ACC112 (cell line): ENCODE measurements around the gene IL18BP.
A peak's percentile ranks its signal among the peaks of the same experiment; 100 is the strongest.

Experiments
- H2AFZ ChIP-seq: fragments of 200-600 bp; sonication (generic); one replicate; pipeline ENCODE4 v1.6.0; 2017; ENCODE audit warnings: antibody characterized with exemption, low read length; ENCODE audit not compliant: unreplicated experiment
- H3K27ac ChIP-seq: fragments of 200-600 bp; sonication (generic); 2 replicates; pipeline ENCODE4 v1.5.1; 2014; ENCODE audit warnings: low read depth, mild to moderate bottlenecking, antibody characterized with exemption, low read length, moderate library complexity
- H3K27me3 ChIP-seq: fragments of 200-600 bp; sonication (generic); 2 replicates; pipeline ENCODE4 v1.6.1; 2014; ENCODE audit warnings: mild to moderate bottlenecking, antibody characterized with exemption, low read length, moderate library complexity, mixed read lengths; ENCODE audit not compliant: insufficient read depth
- H3K36me3 ChIP-seq: fragments of 200-600 bp; sonication (generic); 2 replicates; pipeline ENCODE4 v1.6.1; 2016; ENCODE audit warnings: mild to moderate bottlenecking, antibody characterized with exemption, low read length, moderate library complexity, mixed read lengths; ENCODE audit not compliant: insufficient read depth
- H3K4me1 ChIP-seq: fragments of 200-600 bp; sonication (generic); one replicate; pipeline ENCODE4 v1.6.1; 2016; ENCODE audit warnings: low read length, mixed read lengths; ENCODE audit not compliant: insufficient read depth, unreplicated experiment, control insufficient read depth
- H3K4me3 ChIP-seq: fragments of 200-600 bp; sonication (generic); 2 replicates; pipeline ENCODE4 v1.5.1; 2014; ENCODE audit warnings: mild to moderate bottlenecking, low read depth, low read length
- H3K79me2 ChIP-seq: fragments of 200-600 bp; sonication (generic); one replicate; pipeline ENCODE4 v1.6.0; 2016; ENCODE audit warnings: low read length; ENCODE audit not compliant: control insufficient read depth, unreplicated experiment, insufficient read depth

The IL18BP gene

DNA sequence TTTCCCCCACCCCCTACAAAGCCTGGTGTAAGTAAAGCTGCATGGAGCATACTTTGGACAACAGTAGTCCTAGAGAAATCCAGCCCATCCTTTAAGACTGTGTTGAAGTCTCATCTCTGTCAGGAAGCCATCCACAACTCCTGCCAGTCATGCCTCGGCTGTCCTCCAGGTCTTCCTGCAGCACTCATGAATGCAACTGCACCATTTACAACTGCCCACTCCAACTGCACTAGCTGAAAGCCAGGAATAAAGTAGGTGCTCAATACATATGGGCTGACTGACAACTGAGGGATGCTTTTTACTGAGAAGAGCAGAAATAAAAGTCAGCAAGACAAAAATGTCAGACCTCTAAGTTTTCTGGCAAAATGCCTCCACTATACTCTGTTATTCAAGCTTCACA is 27.4 kb downstream of the IL18BP start:
- Histone ChIP-seq H3K27ac (no peak overlapping the region), H3K79me2 (peaks cover 5% of the 10 kb centered on the region), H3K36me3 (peaks cover 36% of the 10 kb centered on the region), H3K4me1 (peaks cover 12% of the 10 kb centered on the region), H3K27me3 (no peaks in the 10 kb centered on the region), H3K4me3 (no peak overlapping the region), H2AFZ (no peak overlapping the region)

DNA sequence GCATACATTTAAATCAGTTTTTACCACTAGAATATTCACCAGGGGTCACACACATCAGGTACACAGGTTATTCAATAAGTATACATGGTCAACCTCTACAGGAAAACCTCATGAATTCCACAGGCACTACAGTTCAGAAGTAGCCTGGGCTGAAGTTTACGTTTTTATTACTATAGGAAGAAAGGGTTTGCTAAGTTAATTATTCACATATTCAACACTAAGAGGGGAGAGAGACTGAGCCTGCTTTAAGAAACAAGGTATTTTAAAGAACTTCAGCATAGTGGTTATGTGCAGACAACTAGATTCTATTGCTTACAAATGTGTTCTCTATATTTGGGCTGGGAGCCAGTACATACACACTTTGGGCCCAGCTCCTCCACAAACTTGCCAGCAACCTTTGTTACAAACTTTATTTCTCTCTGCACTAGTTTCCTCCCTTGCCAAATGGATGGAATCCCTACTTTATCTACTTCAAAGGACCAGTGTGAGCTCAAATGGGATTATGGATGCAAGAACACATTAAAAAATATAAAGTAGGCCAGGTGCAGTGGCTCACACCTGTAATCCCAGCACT is 31.9 kb downstream of the IL18BP start:
- no peak overlapping the region for H2AFZ ChIP-seq
- H3K36me3 ChIP-seq, result peaks cover 11% of the 10 kb centered on the region
- no peak overlapping the region for H3K4me3 ChIP-seq
- H3K27ac ChIP-seq, result no peak overlapping the region
- H3K79me2 ChIP-seq, result peaks cover 2% of the 10 kb centered on the region
- H3K27me3 ChIP-seq, result no peaks in the 10 kb centered on the region
- H3K4me1 ChIP-seq, result peaks cover 8% of the 10 kb centered on the region

DNA sequence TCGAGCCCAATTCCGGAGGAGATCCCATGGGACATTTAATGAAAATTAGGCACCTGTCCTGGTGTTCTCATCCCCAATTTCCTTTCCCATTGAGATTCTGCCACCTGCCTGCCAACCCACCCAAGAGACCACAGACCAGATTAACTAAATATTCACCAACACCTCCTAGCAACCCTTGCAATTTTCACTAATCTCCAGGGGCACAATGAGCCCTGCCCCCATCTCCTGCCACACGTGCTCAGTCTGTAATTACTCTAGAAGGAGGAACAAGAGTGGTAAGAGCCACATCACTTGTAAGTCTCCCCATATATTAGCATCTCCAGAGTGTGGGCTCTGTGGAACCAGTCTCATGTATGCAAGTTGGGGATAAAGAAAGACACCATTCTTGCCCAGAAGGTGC is 38.0 kb downstream of the IL18BP start:
- Histone ChIP-seq H3K27ac (no peak overlapping the region), H3K27me3 (no peaks in the 10 kb centered on the region), H3K4me1 (peaks cover 30% of the 10 kb centered on the region), H3K79me2 (peaks cover 56% of the 10 kb centered on the region), H2AFZ (no peak overlapping the region), H3K4me3 (no peak overlapping the region), H3K36me3 (peaks cover 11% of the 10 kb centered on the region; the same call in 1 of the 2 replicates)

DNA sequence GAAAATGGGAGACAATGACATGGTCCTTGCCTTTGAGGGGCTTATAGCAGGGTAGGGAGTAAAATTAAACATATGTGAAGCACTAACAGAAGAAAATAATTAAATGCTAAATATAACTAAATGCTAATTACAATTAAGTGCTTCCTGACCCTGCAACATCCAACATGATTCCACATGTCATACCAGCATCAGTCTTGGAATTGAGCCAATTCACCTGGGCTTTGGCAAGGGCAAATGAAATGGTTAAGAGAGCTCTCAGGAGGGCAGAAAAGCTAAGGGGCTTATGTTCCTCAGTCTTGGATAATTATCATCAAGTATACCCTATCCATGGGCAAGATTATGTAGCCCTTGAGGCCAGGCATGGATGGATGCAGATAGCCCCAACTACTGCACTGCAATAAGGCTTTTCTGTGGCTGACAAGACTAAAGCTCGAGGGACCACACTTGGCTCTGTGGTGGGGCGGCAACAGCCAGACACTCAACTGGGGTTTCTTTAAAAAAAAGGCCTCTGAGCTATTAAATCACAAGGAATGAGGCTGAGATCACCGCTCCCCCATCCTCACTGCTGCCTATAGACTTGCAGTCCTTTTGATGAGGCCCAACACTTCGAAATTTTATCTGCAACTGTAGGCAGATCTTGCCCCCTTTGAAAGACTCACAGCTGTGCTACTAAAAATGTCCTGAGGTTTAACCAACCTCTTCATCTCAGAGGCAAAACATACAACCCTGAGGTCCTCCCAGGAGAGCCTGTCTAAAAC is 39.0 kb downstream of the IL18BP start:
- no peaks in the 10 kb centered on the region for H3K27me3 ChIP-seq
- peaks cover 40% of the 10 kb centered on the region for H3K4me1 ChIP-seq
- H3K4me3 ChIP-seq, result peak overlapping the region; percentile 79
- no peak overlapping the region for H2AFZ ChIP-seq
- peaks cover 61% of the 10 kb centered on the region for H3K79me2 ChIP-seq
- H3K36me3 ChIP-seq, result peaks cover 6% of the 10 kb centered on the region; the same call in 1 of the 2 replicates
- H3K27ac ChIP-seq, result peak overlapping the region; percentile 88

DNA sequence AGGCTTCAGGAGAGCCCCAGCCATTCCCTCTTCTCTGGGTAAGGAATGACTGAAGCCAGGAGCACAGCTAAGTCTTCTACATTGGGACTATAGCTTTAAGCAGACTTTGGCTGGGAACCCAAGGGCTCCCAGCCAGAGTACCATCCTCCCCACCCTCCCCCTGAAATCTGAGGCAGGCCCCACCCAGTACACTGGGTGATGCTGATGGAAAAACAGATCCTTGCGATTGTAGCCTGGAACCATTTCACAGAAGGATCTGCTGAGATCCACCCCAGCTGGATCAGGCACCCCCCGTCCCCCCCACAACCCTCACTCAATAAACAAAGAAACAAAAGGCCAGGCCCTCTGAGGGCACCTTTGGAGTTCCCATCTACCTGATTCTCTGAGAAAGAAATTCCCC is 39.8 kb downstream of the IL18BP start:
- Histone ChIP-seq H3K27me3 (no peaks in the 10 kb centered on the region), H3K79me2 (peaks cover 64% of the 10 kb centered on the region), H3K27ac (peak overlapping the region; percentile 88), H3K4me3 (peak overlapping the region; percentile 79), H2AFZ (no peak overlapping the region), H3K4me1 (peaks cover 41% of the 10 kb centered on the region), H3K36me3 (peaks cover 6% of the 10 kb centered on the region; the same call in 1 of the 2 replicates)

DNA sequence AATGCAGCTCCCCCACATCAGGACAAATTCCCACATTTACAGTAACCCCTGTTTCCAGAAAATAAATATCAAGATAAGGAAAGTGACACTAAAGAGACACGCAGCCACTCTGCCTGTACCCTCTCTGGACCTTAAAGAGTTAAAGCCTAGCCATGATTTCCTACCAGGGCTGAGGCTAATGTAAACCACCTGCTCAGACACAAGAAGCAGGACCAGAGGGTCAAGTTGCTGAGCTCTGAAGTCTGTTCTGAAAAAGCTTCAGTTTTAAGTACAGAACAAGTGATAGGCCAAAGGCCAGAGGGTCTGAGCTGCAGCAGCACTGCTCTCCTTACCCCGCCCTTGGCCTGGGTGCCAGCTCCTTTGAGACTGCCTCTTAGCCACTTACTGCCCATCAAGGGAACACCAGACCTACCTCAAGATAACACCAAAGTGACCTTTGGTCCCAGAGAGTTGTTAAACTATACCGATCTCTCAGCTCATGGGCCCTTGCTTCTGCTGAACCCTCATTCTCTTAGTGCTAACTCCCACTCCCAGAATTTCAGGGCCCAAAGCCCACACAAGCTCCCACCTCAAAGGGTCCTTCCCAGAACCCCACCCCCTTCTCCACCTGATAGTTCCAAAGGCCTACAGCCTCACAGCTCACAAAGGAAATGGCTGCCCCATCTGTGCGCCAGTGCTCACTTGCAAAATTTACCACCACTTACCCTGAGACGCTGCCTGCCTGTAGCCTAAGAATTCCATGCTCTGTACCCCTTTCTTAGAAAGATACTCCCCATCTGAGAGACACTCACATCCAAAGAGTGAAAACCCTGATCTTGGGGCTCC is 40.5 kb downstream of the IL18BP start:
- peaks cover 41% of the 10 kb centered on the region for H3K4me1 ChIP-seq
- peaks cover 63% of the 10 kb centered on the region for H3K79me2 ChIP-seq
- H2AFZ ChIP-seq, result no peak overlapping the region

DNA sequence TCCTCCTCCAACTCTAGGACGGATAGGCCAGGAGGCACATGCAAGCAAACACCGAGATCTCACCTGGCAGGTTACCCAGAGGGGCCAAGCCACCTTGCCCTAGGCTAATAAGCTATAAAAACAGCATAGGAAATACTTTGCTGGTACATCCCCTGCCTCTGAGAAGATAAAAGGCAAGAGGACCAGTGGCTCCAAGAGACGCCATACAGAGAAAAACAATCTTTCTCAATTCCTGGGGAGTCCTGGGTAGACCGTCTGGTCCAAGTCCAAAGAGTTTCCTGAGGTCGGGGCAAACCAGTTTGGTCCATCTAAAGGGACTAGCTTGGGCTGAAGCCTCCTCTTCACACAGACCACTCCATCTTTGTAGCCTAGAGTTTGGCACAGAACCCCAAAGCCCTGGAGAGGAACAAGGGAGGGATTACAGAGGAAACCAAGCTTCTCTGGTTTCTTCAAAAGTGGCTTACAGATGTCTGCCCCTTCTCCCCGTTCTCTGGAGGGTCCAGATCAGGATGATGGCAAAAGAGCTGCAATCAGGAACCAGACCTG is 41.2 kb downstream of the IL18BP start:
- no peak overlapping the region for H2AFZ ChIP-seq
- H3K4me1 ChIP-seq, result peaks cover 41% of the 10 kb centered on the region
- H3K27ac ChIP-seq, result peak overlapping the region; percentile 88
- peak overlapping the region; percentile 79 for H3K4me3 ChIP-seq
- no peaks in the 10 kb centered on the region for H3K27me3 ChIP-seq
- H3K36me3 ChIP-seq, result peaks cover 6% of the 10 kb centered on the region; the same call in 1 of the 2 replicates
- peaks cover 63% of the 10 kb centered on the region for H3K79me2 ChIP-seq

More for the DNA sequence above, 40.5 kb downstream of the IL18BP start:
- Histone ChIP-seq H3K27me3 (no peaks in the 10 kb centered on the region), H3K36me3 (peaks cover 6% of the 10 kb centered on the region; the same call in 1 of the 2 replicates), H3K27ac (peak overlapping the region; percentile 88), H3K4me3 (peak overlapping the region; percentile 79)

DNA sequence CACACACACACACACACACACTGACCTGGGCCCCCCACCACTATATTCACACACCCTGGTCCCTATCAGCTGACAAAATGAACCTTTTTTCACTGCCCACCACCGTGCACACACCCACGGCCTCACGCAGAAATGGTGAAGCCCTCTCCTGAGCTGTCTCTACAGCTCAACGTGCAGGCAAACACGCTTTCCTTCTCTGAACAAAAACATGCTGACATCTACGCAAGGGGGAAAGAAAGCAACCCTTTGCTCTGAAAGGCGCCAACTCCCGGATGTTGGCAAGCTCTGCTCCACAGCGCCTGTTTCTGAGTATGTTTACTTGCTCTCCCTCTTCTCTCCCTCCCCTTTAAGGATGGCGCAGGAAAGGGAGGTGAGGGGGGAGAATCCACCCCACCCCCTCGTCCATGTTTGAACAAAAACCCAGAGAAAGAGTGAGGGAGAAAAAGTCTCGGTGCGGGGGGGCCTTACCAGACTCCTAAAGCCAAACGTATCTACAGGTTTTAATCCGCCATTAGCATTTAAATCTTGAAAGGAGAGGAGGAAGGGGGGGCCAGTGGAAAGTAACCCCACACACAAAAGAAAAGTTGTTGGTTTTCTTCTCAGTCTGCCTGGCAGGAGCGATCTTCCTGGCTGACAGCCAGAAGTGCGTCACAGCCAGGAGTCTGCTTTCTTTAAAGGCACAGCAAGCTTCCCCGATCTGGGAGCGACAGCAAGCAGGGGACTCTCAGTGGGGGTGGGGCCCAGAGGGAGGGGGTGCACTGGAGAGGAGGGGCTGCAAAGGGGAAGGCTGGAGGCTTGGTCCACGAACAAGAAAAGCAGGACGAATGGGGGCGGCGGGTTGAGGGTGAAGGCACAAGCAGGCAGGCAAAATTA is 42.0 kb downstream of the IL18BP start:
- Histone ChIP-seq H3K4me3 (peak overlapping the region; percentile 79), H3K27me3 (no peaks in the 10 kb centered on the region), H3K79me2 (peaks cover 63% of the 10 kb centered on the region), H3K4me1 (peaks cover 41% of the 10 kb centered on the region), H3K36me3 (peaks cover 3% of the 10 kb centered on the region; the same call in 1 of the 2 replicates), H2AFZ (peak overlapping the region; percentile 80), H3K27ac (peak overlapping the region; percentile 88)

DNA sequence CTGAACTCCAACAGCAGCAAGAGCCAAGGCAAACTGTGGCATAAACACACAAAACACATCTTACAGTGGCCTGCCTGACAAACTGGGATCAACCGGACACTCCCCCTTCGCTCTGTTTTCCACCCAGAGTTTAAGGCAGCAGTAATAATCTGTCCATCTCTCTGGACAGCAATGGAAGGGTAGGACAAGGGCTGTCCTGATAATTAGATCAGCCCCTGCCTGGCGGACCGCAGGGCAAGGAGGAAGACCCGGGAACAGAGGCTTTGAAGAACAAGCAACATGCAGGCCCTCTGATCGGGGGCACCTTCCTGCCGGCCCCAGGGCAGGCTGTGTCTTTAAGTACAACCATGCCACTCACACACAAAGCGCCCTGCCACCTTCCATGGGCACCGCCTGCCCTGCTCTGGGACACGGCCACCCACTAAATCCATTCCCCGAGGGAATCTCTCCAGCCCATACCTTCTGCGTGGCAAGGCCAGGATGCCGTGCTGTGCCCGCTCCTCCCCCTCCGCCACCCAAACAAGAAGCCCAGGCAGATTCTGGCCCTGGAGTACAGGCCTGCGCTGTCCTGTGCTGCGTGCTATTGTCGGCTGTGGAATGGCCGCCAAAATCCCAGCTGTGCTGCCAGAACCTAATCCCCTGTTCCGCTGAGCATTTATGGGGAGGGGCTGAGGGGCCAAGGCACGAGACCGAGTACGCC is 42.8 kb downstream of the IL18BP start:
- H3K36me3 ChIP-seq, result no peaks in the 10 kb centered on the region
- no peaks in the 10 kb centered on the region for H3K27me3 ChIP-seq
- H2AFZ ChIP-seq, result peak overlapping the region; percentile 80
- H3K4me1 ChIP-seq, result peaks cover 41% of the 10 kb centered on the region
- peaks cover 55% of the 10 kb centered on the region for H3K79me2 ChIP-seq
- peak overlapping the region; percentile 88 for H3K27ac ChIP-seq
- peak overlapping the region; percentile 79 for H3K4me3 ChIP-seq
